ENCODE results near the gene GPATCH2.
"Not testable (repeated sequence)": the region's sequence is repeated elsewhere in the genome, so short reads cannot be mapped to it uniquely, and the experiment has no call there.

GRCh38 chr1:217379804-217380203 is 251.1 kb downstream of the GPATCH2 start:
- TF ChIP-seq CTCF, EZH2 (IDR thresholded peaks at IDR 0.05): not testable (repeated sequence)
